Measurements from ENCODE around the gene KIF9.
"Not testable (repeated sequence)": the region's sequence is repeated elsewhere in the genome, so short reads cannot be mapped to it uniquely, and the experiment has no call there.

KIF9 gene

GRCh38 chr3:47282424-47283192 is at the start of gene KIF9, which contains the start of gene KLHL18:
Gene KIF9 (minus strand): TSS chr3:47282799. CDS start chr3:47277374, 5,425 bp downstream.
Gene KLHL18 (plus strand): TSS chr3:47282944. CDS start chr3:47282966, 22 bp downstream.
- DNase-seq (ENCODE audit: low read depth), result peak; percentile 72
- H3K4me3 ChIP-seq (ENCODE audit: low read depth, low read length), result peak within 1 kb of the TSS; percentile 87

- H3K4me3 ChIP-seq (ENCODE audit: low read depth, low read length), result no peak overlapping the region
- peak; percentile 44 for DNase-seq (ENCODE audit: low read depth)
Observed at GRCh38 chr3:47324278-47324865, 41.8 kb upstream of the KIF9 start.

GRCh38 chr3:47323431-47324277 is 41.1 kb upstream of the KIF9 start:
- DNase-seq (ENCODE audit: low read depth), result no peak
- H3K4me3 ChIP-seq (ENCODE audit: low read depth, low read length), result no peak overlapping the region

GRCh38 chr3:47319956-47320355 is 37.4 kb upstream of the KIF9 start:
- H3K4me3 ChIP-seq (ENCODE audit: low read depth, low read length), result no peak overlapping the region
- DNase-seq (ENCODE audit: low read depth), result no peak

GRCh38 chr3:47318916-47319315 is 36.3 kb upstream of the KIF9 start:
- no peak overlapping the region for H3K4me3 ChIP-seq (ENCODE audit: low read depth, low read length)
- no peak for DNase-seq (ENCODE audit: low read depth)

GRCh38 chr3:47316151-47316550 is 33.6 kb upstream of the KIF9 start:
- DNase-seq (ENCODE audit: low read depth), result not testable (repeated sequence)

GRCh38 chr3:47315069-47315647 is 32.6 kb upstream of the KIF9 start:
- H3K4me3 ChIP-seq (ENCODE audit: low read depth, low read length), result no peak overlapping the region
- DNase-seq (ENCODE audit: low read depth), result no peak

More at GRCh38 chr3:47316151-47316550, 33.6 kb upstream of the KIF9 start:
- H3K4me3 ChIP-seq (ENCODE audit: low read depth, low read length), result not testable (repeated sequence)

GRCh38 chr3:47314056-47314764 is 31.6 kb upstream of the KIF9 start:
- H3K4me3 ChIP-seq (ENCODE audit: low read depth, low read length), result no peak overlapping the region
- DNase-seq (ENCODE audit: low read depth), result no peak

- no peak overlapping the region for H3K4me3 ChIP-seq (ENCODE audit: low read depth, low read length)
- no peak for DNase-seq (ENCODE audit: low read depth)
Observed at GRCh38 chr3:47313341-47314055, 30.9 kb upstream of the KIF9 start.

- H3K4me3 ChIP-seq (ENCODE audit: low read depth, low read length), result no peak overlapping the region
- DNase-seq (ENCODE audit: low read depth), result no peak
Observed at GRCh38 chr3:47310391-47310790, 27.8 kb upstream of the KIF9 start.

GRCh38 chr3:47309231-47309630 is 26.6 kb upstream of the KIF9 start:
- not testable (repeated sequence) for H3K4me3 ChIP-seq (ENCODE audit: low read depth, low read length); DNase-seq (ENCODE audit: low read depth)

- DNase-seq (ENCODE audit: low read depth), result no peak
- no peak overlapping the region for H3K4me3 ChIP-seq (ENCODE audit: low read depth, low read length)
Observed at GRCh38 chr3:47306022-47306421, 23.4 kb upstream of the KIF9 start.

- no peak overlapping the region for H3K4me3 ChIP-seq (ENCODE audit: low read depth, low read length)
Observed at GRCh38 chr3:47301456-47301855, 18.9 kb upstream of the KIF9 start.

GRCh38 chr3:47299381-47300318 is 17.1 kb upstream of the KIF9 start:
- DNase-seq (ENCODE audit: low read depth), result no peak
- H3K4me3 ChIP-seq (ENCODE audit: low read depth, low read length), result no peak overlapping the region

More at GRCh38 chr3:47301456-47301855, 18.9 kb upstream of the KIF9 start:
- no peak for DNase-seq (ENCODE audit: low read depth)

GRCh38 chr3:47298439-47298838 is 15.8 kb upstream of the KIF9 start:
- DNase-seq (ENCODE audit: low read depth), result no peak
- no peak overlapping the region for H3K4me3 ChIP-seq (ENCODE audit: low read depth, low read length)

- no peak overlapping the region for H3K4me3 ChIP-seq (ENCODE audit: low read depth, low read length)
- DNase-seq (ENCODE audit: low read depth), result no peak
Observed at GRCh38 chr3:47296562-47297302, 14.1 kb upstream of the KIF9 start.

- DNase-seq (ENCODE audit: low read depth), result no peak
- H3K4me3 ChIP-seq (ENCODE audit: low read depth, low read length), result no peak overlapping the region
Observed at GRCh38 chr3:47295976-47296375, 13.4 kb upstream of the KIF9 start.

Measured in skeletal muscle cell (primary cell).